Measurements from ENCODE around the gene DRAM1.

The DRAM1 gene

DNA sequence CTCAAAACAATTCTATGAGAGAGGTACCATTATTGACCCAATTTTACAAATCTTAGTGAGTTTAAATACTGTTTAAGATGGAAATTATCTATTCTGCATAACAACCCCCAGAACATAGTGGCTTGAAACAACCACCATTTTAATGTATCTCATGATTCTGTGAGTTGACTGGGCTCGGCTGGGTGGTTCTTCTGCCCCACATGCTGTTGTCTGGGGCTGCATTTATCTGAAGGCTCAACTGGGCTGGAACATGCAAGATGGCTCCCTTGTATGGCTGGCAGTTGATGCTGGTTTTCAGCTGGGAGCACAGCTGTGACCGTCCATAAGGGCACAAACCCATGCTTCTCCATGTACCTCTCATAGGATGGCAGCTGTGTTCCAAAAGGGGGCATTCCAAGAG lies 82.2 kb downstream of the DRAM1 start:
- H3K9ac ChIP-seq (ENCODE audit: low read length in 2 of 2) = no peak overlapping the region
- no peak overlapping the region for H3K4me3 ChIP-seq (ENCODE audit: low read length in 2 of 2)
- H3K36me3 ChIP-seq (ENCODE audit: control insufficient read depth in 2 of 2, insufficient read depth in 2 of 2, low read length in 2 of 2) = no peaks in the 10 kb centered on the region
- H3K4me1 ChIP-seq (ENCODE audit: control insufficient read depth, insufficient read depth, low read length) = no peaks in the 10 kb centered on the region
- H3K9me3 ChIP-seq (ENCODE audit: control insufficient read depth in 2 of 2, low read length in 2 of 2) = peaks cover 0 to 6% of the 10 kb centered on the region in 2 donors
- no peaks in the 10 kb centered on the region for H3K27me3 ChIP-seq (ENCODE audit: control insufficient read depth in 1 of 2, insufficient read depth in 2 of 2, low read length in 2 of 2)
- no peak overlapping the region for H3K27ac ChIP-seq (ENCODE audit: low read length)

DNA sequence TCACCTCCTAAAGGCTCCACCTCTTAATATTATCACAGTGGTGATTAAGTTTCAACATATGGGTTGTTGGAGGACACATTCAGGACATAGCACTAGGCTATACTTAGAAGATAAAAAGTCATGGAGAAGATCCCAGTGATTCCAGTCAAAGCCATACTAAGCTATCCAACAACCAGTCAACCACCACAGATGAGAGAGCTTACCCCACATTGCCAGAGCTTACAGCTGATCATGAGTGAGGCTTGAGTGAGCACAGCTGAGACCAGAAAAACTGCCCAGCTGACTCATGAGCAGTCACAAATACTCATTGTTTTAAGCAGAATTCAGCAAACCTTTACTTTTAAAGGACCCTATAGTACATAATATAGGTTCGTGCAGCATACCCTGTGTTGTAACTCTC lies 85.1 kb downstream of the DRAM1 start:
- peaks cover 0 to 6% of the 10 kb centered on the region in 2 donors for H3K9me3 ChIP-seq (ENCODE audit: control insufficient read depth in 2 of 2, low read length in 2 of 2)
- H3K4me1 ChIP-seq (ENCODE audit: control insufficient read depth, insufficient read depth, low read length) = no peaks in the 10 kb centered on the region
- H3K36me3 ChIP-seq (ENCODE audit: control insufficient read depth in 2 of 2, insufficient read depth in 2 of 2, low read length in 2 of 2) = no peaks in the 10 kb centered on the region
- H3K9ac ChIP-seq (ENCODE audit: low read length in 2 of 2) = no peak overlapping the region
- H3K27me3 ChIP-seq (ENCODE audit: control insufficient read depth in 1 of 2, insufficient read depth in 2 of 2, low read length in 2 of 2) = no peaks in the 10 kb centered on the region
- H3K27ac ChIP-seq (ENCODE audit: low read length) = no peak overlapping the region
- H3K4me3 ChIP-seq (ENCODE audit: low read length in 2 of 2) = no peak overlapping the region

- H3K9me3 ChIP-seq (ENCODE audit: control insufficient read depth in 2 of 2, low read length in 2 of 2) = peaks cover 0 to 6% of the 10 kb centered on the region in 2 donors
Measured at GRCh38 chr12:101963697-101964096, 86.3 kb downstream of the DRAM1 start.

DNA sequence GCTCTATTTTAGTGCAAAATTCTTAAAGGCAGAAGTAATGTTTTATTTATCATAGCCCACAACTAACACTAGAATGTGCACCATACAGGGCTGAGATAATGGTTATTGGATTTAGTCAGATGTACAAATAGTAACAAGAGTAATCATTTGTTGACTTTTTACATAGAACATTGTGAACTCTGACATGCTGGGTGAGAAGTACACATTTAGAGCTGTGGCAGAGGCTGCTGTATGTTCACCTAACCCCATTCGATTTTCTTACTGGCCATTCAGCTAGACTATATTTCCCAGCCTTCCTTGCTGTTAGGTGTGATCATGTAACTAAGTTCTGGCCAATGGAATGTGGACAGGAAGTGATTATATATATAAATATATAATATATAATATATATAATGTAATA lies 89.1 kb downstream of the DRAM1 start:
- Histone ChIP-seq H3K36me3 (ENCODE audit: control insufficient read depth in 2 of 2, insufficient read depth in 2 of 2, low read length in 2 of 2) (no peaks in the 10 kb centered on the region), H3K27me3 (ENCODE audit: control insufficient read depth in 1 of 2, insufficient read depth in 2 of 2, low read length in 2 of 2) (no peaks in the 10 kb centered on the region), H3K9me3 (ENCODE audit: control insufficient read depth in 2 of 2, low read length in 2 of 2) (no peaks in the 10 kb centered on the region), H3K4me3 (ENCODE audit: low read length in 2 of 2) (no peak overlapping the region), H3K4me1 (ENCODE audit: control insufficient read depth, insufficient read depth, low read length) (no peaks in the 10 kb centered on the region), H3K9ac (ENCODE audit: low read length in 2 of 2) (no peak overlapping the region), H3K27ac (ENCODE audit: low read length) (no peak overlapping the region)

More at GRCh38 chr12:101963697-101964096, 86.3 kb downstream of the DRAM1 start:
- Histone ChIP-seq H3K36me3 (ENCODE audit: control insufficient read depth in 2 of 2, insufficient read depth in 2 of 2, low read length in 2 of 2) (no peaks in the 10 kb centered on the region), H3K27ac (ENCODE audit: low read length) (no peak overlapping the region), H3K4me3 (ENCODE audit: low read length in 2 of 2) (no peak overlapping the region), H3K27me3 (ENCODE audit: control insufficient read depth in 1 of 2, insufficient read depth in 2 of 2, low read length in 2 of 2) (no peaks in the 10 kb centered on the region), H3K4me1 (ENCODE audit: control insufficient read depth, insufficient read depth, low read length) (no peaks in the 10 kb centered on the region), H3K9ac (ENCODE audit: low read length in 2 of 2) (no peak overlapping the region)

DNA sequence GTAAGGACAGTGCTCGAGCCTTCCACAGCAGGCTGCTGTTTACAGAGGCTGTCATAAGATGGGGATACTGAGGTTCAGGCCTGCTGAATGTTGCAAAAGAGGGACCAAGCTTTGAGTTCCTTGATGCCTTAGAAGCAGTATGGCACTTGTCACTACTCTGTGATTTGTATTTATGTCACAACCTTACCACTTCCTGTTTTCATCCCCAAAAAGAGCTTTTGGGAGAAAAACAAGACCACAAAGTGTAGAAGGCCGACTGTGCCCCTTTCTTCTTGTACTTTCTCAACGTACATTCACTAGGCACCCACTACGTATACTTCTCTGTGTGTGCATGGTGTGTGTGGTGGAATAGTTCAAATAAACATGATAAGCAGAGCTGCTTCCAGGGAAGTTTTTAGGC lies 90.1 kb downstream of the DRAM1 start:
- Histone ChIP-seq H3K27ac (ENCODE audit: low read length) (no peak overlapping the region), H3K9me3 (ENCODE audit: control insufficient read depth in 2 of 2, low read length in 2 of 2) (no peaks in the 10 kb centered on the region), H3K4me3 (ENCODE audit: low read length in 2 of 2) (no peak overlapping the region), H3K27me3 (ENCODE audit: control insufficient read depth in 1 of 2, insufficient read depth in 2 of 2, low read length in 2 of 2) (no peaks in the 10 kb centered on the region), H3K9ac (ENCODE audit: low read length in 2 of 2) (no peak overlapping the region), H3K4me1 (ENCODE audit: control insufficient read depth, insufficient read depth, low read length) (no peaks in the 10 kb centered on the region), H3K36me3 (ENCODE audit: control insufficient read depth in 2 of 2, insufficient read depth in 2 of 2, low read length in 2 of 2) (no peaks in the 10 kb centered on the region)

DNA sequence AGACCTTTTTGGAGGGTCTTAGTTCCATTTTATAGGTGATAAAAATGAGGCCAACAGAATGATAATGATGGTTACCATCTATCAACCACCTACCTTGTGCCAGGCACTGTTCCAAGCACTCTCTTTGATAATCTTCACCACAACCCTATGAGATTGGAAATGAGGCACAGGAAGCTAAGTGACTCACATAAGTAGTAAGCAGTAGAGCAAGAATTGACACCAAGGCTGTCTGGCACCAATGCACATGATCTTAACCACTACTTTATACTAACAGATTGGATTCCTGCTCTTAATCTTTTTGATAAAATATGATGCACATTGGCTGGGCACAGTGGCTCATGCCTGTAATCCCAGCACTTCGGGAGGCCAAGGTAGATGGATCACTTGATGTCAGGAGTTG lies 91.4 kb downstream of the DRAM1 start:
- Histone ChIP-seq H3K4me3 (ENCODE audit: low read length in 2 of 2) (no peak overlapping the region), H3K9ac (ENCODE audit: low read length in 2 of 2) (no peak overlapping the region), H3K4me1 (ENCODE audit: control insufficient read depth, insufficient read depth, low read length) (no peaks in the 10 kb centered on the region), H3K27ac (ENCODE audit: low read length) (no peak overlapping the region), H3K9me3 (ENCODE audit: control insufficient read depth in 2 of 2, low read length in 2 of 2) (no peaks in the 10 kb centered on the region), H3K27me3 (ENCODE audit: control insufficient read depth in 1 of 2, insufficient read depth in 2 of 2, low read length in 2 of 2) (no peaks in the 10 kb centered on the region), H3K36me3 (ENCODE audit: control insufficient read depth in 2 of 2, insufficient read depth in 2 of 2, low read length in 2 of 2) (no peaks in the 10 kb centered on the region)

All from stomach smooth muscle (tissue), 2 donors.